K562 (cell line): ENCODE data around the gene HNRNPH1.
"Not testable (repeated sequence)": the region's sequence is repeated elsewhere in the genome, so short reads cannot be mapped to it uniquely, and the experiment has no call there.

Experiments
- CREM ChIP-seq: IDR thresholded peaks from 2 replicates; pipeline ENCODE4 v1.6.1; 2014; ENCODE audit warnings: antibody characterized with exemption, low read depth
- ELF4 ChIP-seq: fragments of 450-650 bp; formaldehyde crosslinking; IDR thresholded peaks from 2 replicates; pipeline ENCODE4 v1.4.0; 2022; ENCODE audit warnings: missing genetic modification characterization
- KLF1 ChIP-seq: fragments of 450-650 bp; IDR thresholded peaks from 2 replicates; pipeline ENCODE4 v1.6.1; 2016; ENCODE audit warnings: missing genetic modification characterization, missing compliant biosample characterization
- MTA3 ChIP-seq: fragments of 450-650 bp; formaldehyde crosslinking; IDR thresholded peaks from 2 replicates; pipeline ENCODE4 v1.6.1; 2017; ENCODE audit warnings: mild to moderate bottlenecking, borderline replicate concordance
- MTF1 ChIP-seq: fragments of 250-450 bp; sonication (Bioruptor Pico); IDR thresholded peaks from 2 replicates; pipeline ENCODE4 v1.9.0; 2021; ENCODE audit warnings: moderate library complexity, mild to moderate bottlenecking, inconsistent platforms, borderline replicate concordance
- POLR2AphosphoS5 ChIP-seq: IDR thresholded peaks from 2 replicates; pipeline ENCODE4 v1.6.1; 2011; ENCODE audit warnings: mild to moderate bottlenecking, low read depth, low read length, moderate library complexity; ENCODE audit not compliant: control insufficient read depth, insufficient read depth
- RAD21 ChIP-seq, 2 experiments: fragments of 250-450 bp in 1 of 2; fragments of 450-650 bp in 1 of 2; sonication (Bioruptor Pico) in 1 of 2; formaldehyde crosslinking in 1 of 2; IDR thresholded peaks in 1 of 2; conservative IDR thresholded peaks in 1 of 2; 2 replicates each; pipeline versions ENCODE4 v1.4.0 to v1.8.0; 2020 to 2022; ENCODE audit warnings: mild to moderate bottlenecking in 2 of 2, moderate library complexity in 1 of 2
- SREBF1 ChIP-seq: fragments of 150-350 bp; IDR thresholded peaks from 2 replicates; pipeline ENCODE4 v1.6.1; 2014; ENCODE audit warnings: antibody characterized with exemption, low read depth, low read length, borderline replicate concordance
- TF ChIP-seq, protein P1 (sequence below): sonication (generic); formaldehyde crosslinking; IDR thresholded peaks from 2 replicates; pipeline ENCODE4 v1.5.0; 2020; ENCODE audit warnings: missing genetic modification reagents
- TF ChIP-seq, protein P2 (sequence below), 3 experiments: IDR thresholded peaks in 2 of 3; conservative IDR thresholded peaks in 1 of 3; 2 replicates each; pipeline ENCODE4 v1.5.1; 2011 to 2012; ENCODE audit warnings: low read length in 3 of 3, mild to moderate bottlenecking in 3 of 3, control low read depth in 2 of 3, improper control_type of control experiment in 1 of 3, inconsistent platforms in 1 of 3, low read depth in 1 of 3, mixed read lengths in 1 of 3, moderate library complexity in 1 of 3; ENCODE audit not compliant: insufficient read depth in 2 of 3

DNA sequence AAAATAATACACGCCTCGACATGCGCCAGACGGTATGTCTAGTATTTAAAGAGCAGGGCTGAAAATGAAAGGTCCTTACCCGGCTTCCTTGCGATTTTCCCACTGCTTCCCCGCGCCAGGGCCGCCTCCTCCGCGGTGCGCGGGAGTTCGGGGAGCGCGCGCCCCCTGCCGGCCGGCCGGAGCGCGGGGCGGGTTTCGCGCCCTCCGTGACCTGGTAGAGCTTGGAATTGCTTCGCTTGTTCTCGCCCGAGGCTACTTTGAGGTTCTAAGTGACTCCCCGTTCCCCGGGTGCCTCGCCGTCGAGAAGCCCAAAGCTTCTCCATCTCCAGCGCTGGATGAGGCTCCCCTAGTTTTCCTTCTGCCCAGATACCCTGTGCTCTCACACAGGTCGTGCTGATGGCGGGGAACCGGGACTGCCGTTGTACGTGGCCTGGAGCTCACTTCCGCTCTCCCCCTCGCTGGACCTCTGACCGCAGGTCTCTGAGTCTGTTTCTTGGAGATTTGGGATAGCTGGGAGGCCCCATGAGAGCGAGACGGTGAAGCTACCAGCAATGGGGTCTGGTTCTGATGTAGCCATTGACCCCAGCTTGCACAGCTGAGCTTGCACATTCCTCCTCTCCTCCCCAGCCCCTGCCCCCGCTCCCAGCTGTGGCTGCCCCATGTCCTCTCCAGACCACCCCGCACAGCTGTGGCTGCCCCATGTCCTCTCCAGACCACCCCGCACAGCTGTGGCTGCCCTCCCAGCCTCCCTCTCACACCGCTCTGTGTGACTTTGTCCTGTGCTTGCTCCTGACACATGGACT, 11.1 kb upstream of the HNRNPH1 start:
- TF ChIP-seq KLF1; MTA3; POLR2AphosphoS5; SREBF1; MTF1; ELF4; CREM; RAD21 (CRISPR knock-in tag; conservative IDR thresholded peaks at IDR 0.05 in 1 of 2, IDR thresholded peaks at IDR 0.05 in 1 of 2): not testable (repeated sequence)
- TF ChIP-seq, protein P1, sequence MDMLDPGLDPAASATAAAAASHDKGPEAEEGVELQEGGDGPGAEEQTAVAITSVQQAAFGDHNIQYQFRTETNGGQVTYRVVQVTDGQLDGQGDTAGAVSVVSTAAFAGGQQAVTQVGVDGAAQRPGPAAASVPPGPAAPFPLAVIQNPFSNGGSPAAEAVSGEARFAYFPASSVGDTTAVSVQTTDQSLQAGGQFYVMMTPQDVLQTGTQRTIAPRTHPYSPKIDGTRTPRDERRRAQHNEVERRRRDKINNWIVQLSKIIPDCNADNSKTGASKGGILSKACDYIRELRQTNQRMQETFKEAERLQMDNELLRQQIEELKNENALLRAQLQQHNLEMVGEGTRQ (CRISPR knock-in tag), result not testable (repeated sequence)
- TF ChIP-seq, protein P2, sequence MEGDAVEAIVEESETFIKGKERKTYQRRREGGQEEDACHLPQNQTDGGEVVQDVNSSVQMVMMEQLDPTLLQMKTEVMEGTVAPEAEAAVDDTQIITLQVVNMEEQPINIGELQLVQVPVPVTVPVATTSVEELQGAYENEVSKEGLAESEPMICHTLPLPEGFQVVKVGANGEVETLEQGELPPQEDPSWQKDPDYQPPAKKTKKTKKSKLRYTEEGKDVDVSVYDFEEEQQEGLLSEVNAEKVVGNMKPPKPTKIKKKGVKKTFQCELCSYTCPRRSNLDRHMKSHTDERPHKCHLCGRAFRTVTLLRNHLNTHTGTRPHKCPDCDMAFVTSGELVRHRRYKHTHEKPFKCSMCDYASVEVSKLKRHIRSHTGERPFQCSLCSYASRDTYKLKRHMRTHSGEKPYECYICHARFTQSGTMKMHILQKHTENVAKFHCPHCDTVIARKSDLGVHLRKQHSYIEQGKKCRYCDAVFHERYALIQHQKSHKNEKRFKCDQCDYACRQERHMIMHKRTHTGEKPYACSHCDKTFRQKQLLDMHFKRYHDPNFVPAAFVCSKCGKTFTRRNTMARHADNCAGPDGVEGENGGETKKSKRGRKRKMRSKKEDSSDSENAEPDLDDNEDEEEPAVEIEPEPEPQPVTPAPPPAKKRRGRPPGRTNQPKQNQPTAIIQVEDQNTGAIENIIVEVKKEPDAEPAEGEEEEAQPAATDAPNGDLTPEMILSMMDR (IDR thresholded peaks at IDR 0.05 in 2 of 3, conservative IDR thresholded peaks at IDR 0.05 in 1 of 3; ENCODE audit: insufficient read depth in 2 of 3, low read depth in 1 of 3, low read length in 3 of 3), result not testable (repeated sequence)
